ENCODE measurements around the gene KDM4C.

The KDM4C gene

DNA sequence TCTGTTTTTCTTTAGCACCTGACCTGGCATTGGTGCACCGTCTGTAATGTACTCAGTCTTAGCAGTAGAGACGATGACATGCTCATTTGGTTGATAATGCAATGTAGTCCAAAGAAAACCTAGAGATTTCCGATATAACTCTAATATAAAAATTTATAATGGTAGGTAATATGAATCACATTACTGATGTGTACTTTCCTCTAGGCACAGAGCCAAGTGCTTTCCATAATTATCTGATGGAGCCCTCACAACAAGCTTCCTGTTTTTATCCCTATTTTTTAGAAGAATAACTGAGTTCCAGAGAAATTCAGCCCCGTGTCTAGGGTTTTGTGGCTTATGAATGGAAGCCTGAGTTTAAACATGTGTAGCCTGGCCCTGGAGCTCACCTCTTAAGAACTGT lies 53.7 kb downstream of the KDM4C start:
- Mint-ChIP-seq H3K36me3 (peaks cover 2% of the 10 kb centered on the region), H3K27ac (no peak overlapping the region), H3K4me3 (no peak overlapping the region), H3K9me3 (ENCODE audit: low read depth) (no peaks in the 10 kb centered on the region), H3K4me1 (ENCODE audit: low read depth) (peaks cover 8% of the 10 kb centered on the region), H3K27me3 (no peaks in the 10 kb centered on the region)

DNA sequence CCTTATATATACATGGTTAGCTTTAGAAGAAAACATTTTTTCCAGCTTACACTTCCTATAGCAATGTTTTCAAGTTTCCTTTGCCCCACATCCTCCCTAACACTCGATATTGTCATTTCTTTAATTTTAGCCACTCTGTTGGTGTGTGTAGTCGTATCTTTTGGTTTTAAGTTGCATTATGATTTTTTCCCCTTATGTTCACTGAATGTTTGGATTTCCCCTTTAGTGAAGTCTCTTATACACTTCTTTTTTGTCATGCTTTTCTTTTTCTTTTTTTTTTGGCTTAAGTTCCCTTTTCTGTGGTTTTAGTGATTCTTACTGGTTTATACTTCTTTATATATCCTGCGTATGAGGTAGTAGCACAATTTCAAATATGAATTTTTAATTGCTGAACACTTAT lies 58.8 kb downstream of the KDM4C start:
- peak overlapping the region; percentile 17 for H3K27ac Mint-ChIP-seq
- no peaks in the 10 kb centered on the region for H3K27me3 Mint-ChIP-seq
- peaks cover 18% of the 10 kb centered on the region for H3K36me3 Mint-ChIP-seq
- peaks cover 19% of the 10 kb centered on the region for H3K4me1 Mint-ChIP-seq (ENCODE audit: low read depth)
- no peak overlapping the region for H3K4me3 Mint-ChIP-seq
- H3K9me3 Mint-ChIP-seq (ENCODE audit: low read depth): no peaks in the 10 kb centered on the region

DNA sequence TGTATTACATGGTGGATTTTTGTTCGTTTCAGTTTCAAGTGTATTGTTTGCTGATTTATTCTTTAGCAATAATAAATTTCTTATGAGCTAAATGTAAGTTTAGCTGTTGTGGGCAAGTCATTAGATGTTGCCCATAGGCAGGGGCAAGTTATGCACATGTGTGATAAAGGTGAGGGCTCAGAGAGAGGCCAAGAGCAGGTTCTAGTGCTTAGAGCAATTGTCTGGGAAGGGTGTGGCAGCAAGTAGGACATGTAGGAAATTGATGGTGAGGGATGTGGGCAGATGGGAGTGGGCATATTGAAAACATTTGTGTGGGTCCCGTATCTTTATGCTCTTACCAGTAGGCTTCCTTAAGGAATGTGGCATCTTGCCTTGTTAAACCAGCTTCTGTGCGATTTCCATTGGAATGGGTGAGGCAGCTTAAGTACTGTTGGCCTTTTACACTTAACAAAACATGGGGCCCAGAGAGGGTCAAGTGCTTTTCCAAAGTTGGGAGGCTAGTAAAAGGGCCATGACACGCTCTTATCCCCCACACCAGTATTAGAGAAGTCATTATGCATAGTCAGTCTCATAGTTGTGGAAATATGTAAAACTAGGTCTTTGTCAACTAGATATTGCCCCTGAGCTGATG lies 60.6 kb downstream of the KDM4C start:
- Mint-ChIP-seq H3K36me3 (peaks cover 19% of the 10 kb centered on the region), H3K4me3 (no peak overlapping the region), H3K9me3 (ENCODE audit: low read depth) (no peaks in the 10 kb centered on the region), H3K27me3 (no peaks in the 10 kb centered on the region), H3K27ac (peak overlapping the region; percentile 5), H3K4me1 (ENCODE audit: low read depth) (peaks cover 17% of the 10 kb centered on the region)

DNA sequence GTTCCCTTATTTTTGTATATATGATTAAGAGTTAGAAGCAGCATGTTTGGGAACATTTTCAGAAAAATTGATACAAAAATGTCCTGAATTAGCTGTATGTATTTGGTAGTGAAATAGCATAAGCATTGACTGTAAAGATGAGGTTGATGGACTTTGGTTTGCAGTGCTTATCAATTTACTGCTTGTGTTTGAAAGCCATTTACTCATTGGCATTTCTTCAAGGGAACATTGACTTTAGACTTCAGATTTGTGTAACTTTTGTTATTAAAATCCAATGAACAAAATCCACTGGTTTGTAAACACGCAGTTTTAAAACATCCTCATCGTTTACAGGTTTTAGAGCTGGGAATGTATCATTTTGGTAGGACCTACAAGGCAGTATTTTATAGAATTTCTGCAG lies 61.3 kb downstream of the KDM4C start:
- no peaks in the 10 kb centered on the region for H3K27me3 Mint-ChIP-seq
- no peaks in the 10 kb centered on the region for H3K9me3 Mint-ChIP-seq (ENCODE audit: low read depth)

DNA sequence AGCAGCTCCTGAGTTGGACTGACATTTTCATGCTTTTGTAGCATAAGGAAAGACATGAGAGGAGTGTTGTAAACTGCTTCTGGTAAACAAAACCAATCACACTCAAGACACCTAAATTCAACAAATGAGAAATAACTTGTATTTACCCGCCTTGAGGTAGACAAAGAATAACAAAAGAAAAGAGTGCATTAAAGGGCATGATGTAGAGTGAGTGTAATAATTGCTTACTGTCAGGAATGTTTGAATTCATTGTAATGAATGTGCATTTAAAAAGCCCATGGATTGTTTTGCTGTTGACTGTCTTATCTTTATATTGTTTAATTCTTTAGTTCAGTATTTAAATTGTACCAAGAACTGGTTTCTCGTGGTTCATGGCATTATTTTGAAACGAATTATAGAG lies 61.8 kb downstream of the KDM4C start:
- H3K27me3 Mint-ChIP-seq: no peaks in the 10 kb centered on the region
- peaks cover 16% of the 10 kb centered on the region for H3K4me1 Mint-ChIP-seq (ENCODE audit: low read depth)
- H3K9me3 Mint-ChIP-seq (ENCODE audit: low read depth): no peaks in the 10 kb centered on the region
- peaks cover 27% of the 10 kb centered on the region for H3K36me3 Mint-ChIP-seq
- H3K4me3 Mint-ChIP-seq: no peak overlapping the region
- no peak overlapping the region for H3K27ac Mint-ChIP-seq

More for the DNA sequence above, 61.3 kb downstream of the KDM4C start:
- no peak overlapping the region for H3K4me3 Mint-ChIP-seq
- H3K27ac Mint-ChIP-seq: no peak overlapping the region
- peaks cover 16% of the 10 kb centered on the region for H3K4me1 Mint-ChIP-seq (ENCODE audit: low read depth)
- H3K36me3 Mint-ChIP-seq: peaks cover 26% of the 10 kb centered on the region

DNA sequence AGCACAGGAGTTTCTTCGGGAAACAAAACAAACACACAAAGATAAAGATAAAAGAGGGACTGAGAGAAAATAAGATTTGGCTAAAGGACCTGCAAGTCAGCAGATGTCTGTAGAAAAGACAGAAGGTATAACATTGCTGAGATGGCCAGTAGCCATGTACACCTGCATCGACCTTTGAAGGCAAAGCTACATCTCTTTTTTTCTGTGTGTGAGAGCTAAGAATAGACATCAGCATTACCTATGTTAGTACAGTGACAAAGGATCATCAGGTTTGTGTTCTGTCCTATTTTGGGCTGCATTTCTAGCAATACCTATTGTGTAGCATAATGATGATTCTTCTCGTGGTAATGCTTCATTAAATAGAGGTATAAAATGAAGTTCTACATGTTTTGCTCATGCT lies 64.9 kb downstream of the KDM4C start:
- Mint-ChIP-seq H3K9me3 (ENCODE audit: low read depth) (no peaks in the 10 kb centered on the region), H3K4me1 (ENCODE audit: low read depth) (peaks cover 11% of the 10 kb centered on the region), H3K27me3 (no peaks in the 10 kb centered on the region), H3K36me3 (peaks cover 27% of the 10 kb centered on the region), H3K27ac (no peak overlapping the region), H3K4me3 (no peak overlapping the region)

DNA sequence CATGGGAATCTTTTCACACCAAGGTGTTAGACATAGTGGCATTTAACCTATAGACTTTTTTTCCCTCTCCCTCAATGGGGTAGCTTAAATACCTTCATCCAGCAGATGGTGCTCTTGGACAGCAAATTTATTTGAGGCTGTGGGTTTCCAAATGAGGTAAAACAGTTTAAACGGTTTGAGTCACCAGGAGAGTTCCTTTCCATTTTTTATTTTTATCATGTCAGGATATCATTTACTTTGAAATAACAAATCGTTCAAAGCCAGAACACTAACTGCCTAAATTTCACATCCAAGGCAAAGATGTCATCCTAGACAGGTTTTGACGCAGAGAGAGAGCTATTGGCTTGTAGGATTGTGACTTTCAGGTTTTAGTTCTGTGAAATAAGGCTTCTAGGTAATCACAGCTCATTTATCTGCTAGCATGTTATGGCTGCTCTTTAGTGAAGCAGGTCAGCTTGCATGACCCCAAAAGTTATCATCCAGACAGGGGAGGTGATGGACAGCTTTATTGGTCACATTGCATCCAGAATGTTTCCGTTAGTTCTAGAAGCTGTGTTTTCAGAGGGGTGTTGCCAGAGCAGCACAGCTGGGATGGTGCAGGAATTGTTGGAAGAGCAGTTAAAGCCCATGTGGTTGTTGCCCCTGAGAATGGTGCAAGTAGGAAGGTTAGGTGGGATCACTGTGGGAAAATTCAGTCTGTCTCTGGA lies 69.8 kb downstream of the KDM4C start:
- Mint-ChIP-seq H3K4me1 (ENCODE audit: low read depth) (peaks cover 5% of the 10 kb centered on the region), H3K27me3 (no peaks in the 10 kb centered on the region), H3K36me3 (peaks cover 18% of the 10 kb centered on the region), H3K27ac (peak overlapping the region; percentile 46), H3K4me3 (no peak overlapping the region), H3K9me3 (ENCODE audit: low read depth) (peaks cover 6% of the 10 kb centered on the region)

DNA sequence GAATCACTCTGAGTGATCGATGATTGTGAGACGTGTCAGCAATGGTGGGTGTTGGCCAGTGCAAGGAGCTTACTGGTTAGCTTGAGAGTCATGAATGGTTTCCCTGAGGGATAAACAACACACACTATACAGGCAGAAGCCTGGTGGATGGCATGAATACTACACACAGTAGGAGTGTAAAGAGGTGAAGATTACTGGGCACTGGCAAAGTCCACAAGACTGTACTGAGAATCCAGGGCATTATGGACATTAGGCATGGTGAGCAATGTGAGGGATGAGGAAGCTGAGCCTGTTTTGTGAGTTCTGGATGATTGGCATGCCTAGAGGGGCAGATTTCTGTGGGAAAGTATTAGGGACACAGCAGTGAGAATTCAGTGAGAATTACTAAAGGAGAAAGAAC lies 71.3 kb downstream of the KDM4C start:
- no peaks in the 10 kb centered on the region for H3K27me3 Mint-ChIP-seq
- peaks cover 5% of the 10 kb centered on the region for H3K4me1 Mint-ChIP-seq (ENCODE audit: low read depth)
- peaks cover 6% of the 10 kb centered on the region for H3K9me3 Mint-ChIP-seq (ENCODE audit: low read depth)
- no peak overlapping the region for H3K4me3 Mint-ChIP-seq
- H3K27ac Mint-ChIP-seq: peak overlapping the region; percentile 1
- H3K36me3 Mint-ChIP-seq: peaks cover 18% of the 10 kb centered on the region

DNA sequence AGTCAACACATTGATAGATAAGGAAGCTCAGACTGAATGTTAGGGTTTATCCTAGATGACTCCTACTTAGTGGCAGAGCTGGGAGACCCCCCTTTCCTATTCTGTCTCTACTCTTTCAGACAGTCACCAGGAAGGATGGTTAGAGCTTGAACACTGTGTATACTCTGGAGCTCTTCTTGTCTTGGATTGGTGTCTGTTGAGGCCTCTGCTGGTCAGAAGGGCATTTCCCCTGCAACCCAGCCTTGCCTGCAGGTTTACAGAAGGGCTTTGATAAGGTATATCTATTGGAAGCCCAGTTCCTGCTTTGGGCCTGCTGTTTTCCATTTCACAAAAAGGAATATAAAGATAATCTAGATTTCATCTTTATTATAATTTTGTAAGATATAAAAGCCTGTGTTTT lies 71.8 kb downstream of the KDM4C start:
- Mint-ChIP-seq H3K4me3 (no peak overlapping the region), H3K27ac (no peak overlapping the region), H3K9me3 (ENCODE audit: low read depth) (peaks cover 6% of the 10 kb centered on the region), H3K27me3 (no peaks in the 10 kb centered on the region), H3K4me1 (ENCODE audit: low read depth) (peaks cover 5% of the 10 kb centered on the region), H3K36me3 (peaks cover 21% of the 10 kb centered on the region)

DNA sequence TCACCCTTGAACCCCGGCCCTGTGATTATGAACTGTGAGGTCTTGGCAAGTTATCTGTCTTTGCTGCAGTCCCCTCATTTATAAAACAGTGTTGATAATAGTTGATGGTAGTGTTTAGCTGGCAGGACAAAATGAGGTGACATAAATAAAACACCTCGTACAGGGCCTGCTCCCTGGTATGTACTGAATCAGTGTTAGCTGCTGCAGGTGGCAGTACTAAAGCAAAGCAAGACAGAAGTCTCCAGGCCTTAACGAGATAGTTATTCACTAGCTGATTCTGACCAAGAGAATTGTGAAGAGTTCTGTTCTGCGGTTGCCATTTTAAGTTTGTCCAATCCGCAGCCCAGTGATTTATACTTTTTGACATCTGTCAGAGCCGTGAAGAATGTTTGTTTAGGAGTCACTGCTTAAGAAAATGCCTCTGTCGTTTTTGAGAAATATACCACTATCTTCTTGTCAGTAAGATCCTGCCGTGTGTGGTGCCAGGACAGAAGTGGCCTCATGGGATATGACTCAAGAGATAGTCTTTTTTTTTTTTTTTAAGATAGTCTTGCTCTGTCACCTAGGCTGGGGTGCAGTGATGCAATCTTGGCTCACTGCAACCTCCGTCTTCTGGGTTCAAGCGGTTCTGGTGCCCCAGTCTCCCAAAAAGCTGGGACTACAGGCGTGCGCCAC lies 75.9 kb downstream of the KDM4C start:
- Mint-ChIP-seq H3K36me3 (peaks cover 31% of the 10 kb centered on the region), H3K4me3 (no peak overlapping the region), H3K9me3 (ENCODE audit: low read depth) (peaks cover 6% of the 10 kb centered on the region), H3K27ac (no peak overlapping the region), H3K4me1 (ENCODE audit: low read depth) (no peaks in the 10 kb centered on the region), H3K27me3 (no peaks in the 10 kb centered on the region)

DNA sequence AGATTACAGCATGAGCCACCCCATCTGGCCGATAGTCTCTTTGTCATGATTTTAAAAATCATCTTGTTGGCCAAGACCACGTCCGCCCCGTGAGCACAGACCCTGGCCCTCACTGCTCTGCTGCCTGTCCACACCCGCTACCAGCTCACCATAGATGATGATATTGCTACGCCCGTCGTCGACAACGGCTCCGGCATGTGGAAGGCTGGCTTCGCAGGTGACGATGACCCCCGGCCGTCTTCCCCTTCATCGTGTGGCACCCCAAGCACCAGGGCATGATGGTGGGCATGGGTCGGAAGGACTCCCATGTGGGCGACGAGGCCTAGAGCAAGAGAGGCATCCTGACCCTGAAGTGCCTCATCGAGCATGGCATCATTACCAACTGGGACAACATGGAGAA lies 76.5 kb downstream of the KDM4C start:
- peaks cover 31% of the 10 kb centered on the region for H3K36me3 Mint-ChIP-seq
- H3K4me3 Mint-ChIP-seq: no peak overlapping the region

DNA sequence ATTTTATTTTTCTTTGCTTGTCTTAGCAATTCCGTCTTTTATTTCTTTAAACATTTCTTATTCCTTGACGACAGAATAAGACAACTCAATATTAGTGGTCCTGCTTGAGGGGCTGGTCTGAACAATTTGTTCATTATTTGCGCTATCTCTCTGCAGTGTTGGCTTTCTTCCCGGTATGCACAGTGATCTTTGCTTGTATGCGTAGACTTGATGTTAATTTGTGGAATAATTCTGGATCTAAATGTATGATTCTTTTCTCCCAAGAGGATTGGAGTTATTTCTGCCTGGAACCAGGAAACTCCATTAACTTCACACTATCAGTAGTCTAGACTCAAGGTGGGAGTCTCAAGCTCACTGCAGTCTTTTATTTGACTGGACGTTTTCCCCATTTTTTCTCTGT lies 80.4 kb downstream of the KDM4C start:
- Mint-ChIP-seq H3K27me3 (no peaks in the 10 kb centered on the region), H3K36me3 (peaks cover 23% of the 10 kb centered on the region)

More for the DNA sequence above, 76.5 kb downstream of the KDM4C start:
- H3K27ac Mint-ChIP-seq: no peak overlapping the region
- no peaks in the 10 kb centered on the region for H3K27me3 Mint-ChIP-seq
- peaks cover 6% of the 10 kb centered on the region for H3K9me3 Mint-ChIP-seq (ENCODE audit: low read depth)
- no peaks in the 10 kb centered on the region for H3K4me1 Mint-ChIP-seq (ENCODE audit: low read depth)

DNA sequence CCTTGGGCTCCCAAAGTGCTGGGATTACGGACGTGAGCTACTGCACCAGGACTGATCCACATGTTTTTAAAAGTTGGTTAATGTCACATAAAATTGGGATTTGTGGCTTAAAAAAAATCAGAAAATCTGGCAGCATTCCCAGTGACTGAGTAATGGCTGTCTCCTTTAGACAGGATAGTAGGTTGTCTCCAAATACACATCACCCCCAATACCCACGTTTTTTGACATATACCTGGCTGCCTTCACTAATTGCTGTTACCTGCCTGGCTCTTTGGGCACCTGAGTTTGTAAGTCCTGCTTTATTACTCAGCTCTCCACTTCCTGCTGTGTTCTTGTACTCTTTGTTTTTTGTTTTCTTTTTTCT lies 84.8 kb downstream of the KDM4C start:
- Mint-ChIP-seq H3K4me1 (ENCODE audit: low read depth) (peaks cover 14% of the 10 kb centered on the region), H3K9me3 (ENCODE audit: low read depth) (no peaks in the 10 kb centered on the region), H3K4me3 (no peak overlapping the region), H3K36me3 (peaks cover 5% of the 10 kb centered on the region), H3K27me3 (no peaks in the 10 kb centered on the region), H3K27ac (no peak overlapping the region)

More for the DNA sequence above, 80.4 kb downstream of the KDM4C start:
- Mint-ChIP-seq H3K4me1 (ENCODE audit: low read depth) (peaks cover 8% of the 10 kb centered on the region), H3K9me3 (ENCODE audit: low read depth) (no peaks in the 10 kb centered on the region), H3K27ac (no peak overlapping the region), H3K4me3 (no peak overlapping the region)

DNA sequence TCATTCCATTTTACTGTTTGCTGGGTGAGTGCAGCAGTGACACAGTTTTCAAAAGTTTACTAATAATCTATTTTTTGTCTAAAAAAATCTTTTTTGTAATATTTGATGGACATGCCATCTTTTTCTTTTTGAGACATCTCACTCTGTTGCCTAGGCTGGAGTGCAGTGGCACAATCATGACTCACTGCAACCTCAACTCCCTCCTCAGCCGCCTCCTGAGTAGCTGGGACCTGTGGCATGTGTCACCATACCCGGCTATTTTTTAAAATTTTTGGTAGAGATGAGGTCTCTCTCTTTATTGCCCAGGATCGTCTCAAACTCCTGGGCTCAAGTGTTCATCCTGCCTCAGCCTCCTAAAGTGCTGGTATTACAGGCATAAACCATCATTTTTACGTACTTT lies 86.0 kb downstream of the KDM4C start:
- Mint-ChIP-seq H3K27ac (no peak overlapping the region), H3K4me3 (no peak overlapping the region), H3K9me3 (ENCODE audit: low read depth) (no peaks in the 10 kb centered on the region), H3K27me3 (no peaks in the 10 kb centered on the region), H3K36me3 (peaks cover 7% of the 10 kb centered on the region), H3K4me1 (ENCODE audit: low read depth) (peaks cover 14% of the 10 kb centered on the region)

DNA sequence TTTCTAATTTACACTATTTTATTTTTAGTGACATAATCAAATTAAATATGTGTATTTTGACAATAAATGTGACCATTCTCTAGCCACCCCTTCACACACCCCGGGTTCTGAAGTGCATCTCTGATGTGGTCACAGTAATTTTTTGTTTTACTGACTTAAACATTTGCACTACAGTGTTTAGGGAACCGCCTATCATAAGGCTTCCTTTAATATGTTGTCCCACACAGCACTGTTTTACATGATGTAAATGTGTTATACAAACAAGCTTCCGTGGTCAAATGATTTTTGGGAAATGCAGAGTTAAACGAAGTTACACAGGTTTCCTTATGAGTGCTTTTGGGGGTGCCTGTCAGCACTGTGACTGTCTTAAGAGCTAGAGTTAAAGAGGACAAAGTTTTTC lies 86.5 kb downstream of the KDM4C start:
- Mint-ChIP-seq H3K27me3 (no peaks in the 10 kb centered on the region), H3K36me3 (peaks cover 9% of the 10 kb centered on the region), H3K9me3 (ENCODE audit: low read depth) (no peaks in the 10 kb centered on the region), H3K27ac (no peak overlapping the region), H3K4me1 (ENCODE audit: low read depth) (peaks cover 14% of the 10 kb centered on the region), H3K4me3 (no peak overlapping the region)

All from activated naive CD8-positive, alpha-beta T cell (primary cell).